ENCODE results near the gene PPP1R3G.

GRCh38 chr6:5091210-5092069 lies 6.3 kb downstream of the PPP1R3G start:
- TF ChIP-seq RAD21 (IDR thresholded peaks at IDR 0.05; ENCODE audit: low read depth): no peak
- no peak for TF ChIP-seq EP300 (IDR thresholded peaks at IDR 0.05; ENCODE audit: borderline replicate concordance)
